ENCODE results near the gene U2AF1. TPM values are rescaled to one million over a fixed set of nuclear protein-coding genes. Genes with fewer than 3 reads are reported as not detected.
A peak's percentile ranks its signal among the peaks of the same experiment; 100 is the strongest.
"Not testable (repeated sequence)": the region's sequence is repeated elsewhere in the genome, so short reads cannot be mapped to it uniquely, and the experiment has no call there.

The U2AF1 gene
- 15.9 and 16.7 TPM in 2 replicates for total RNA-seq

GRCh38 chr21:43106965-43107793, at the start of gene U2AF1:
Gene U2AF1 (minus strand): TSS chr21:43107570. CDS start chr21:43107494, 76 bp downstream.
- peak in 1 of 2 donors; percentile 12 for DNase-seq (ENCODE audit: low read depth in 2 of 2)

GRCh38 chr21:43153601-43154000, 46.2 kb upstream of the U2AF1 start:
- not testable (repeated sequence) for DNase-seq (ENCODE audit: low read depth in 2 of 2)

- not testable (repeated sequence) for DNase-seq (ENCODE audit: low read depth in 2 of 2)
Observed at GRCh38 chr21:43149344-43149743, 42.0 kb upstream of the U2AF1 start.

- not testable (repeated sequence) for DNase-seq (ENCODE audit: low read depth in 2 of 2)
Observed at GRCh38 chr21:43147999-43148398, 40.6 kb upstream of the U2AF1 start.

GRCh38 chr21:43146637-43147036, 39.3 kb upstream of the U2AF1 start:
- not testable (repeated sequence) for DNase-seq (ENCODE audit: low read depth in 2 of 2)

- not testable (repeated sequence) for DNase-seq (ENCODE audit: low read depth in 2 of 2)
Observed at GRCh38 chr21:43141407-43141806, 34.0 kb upstream of the U2AF1 start.

- not testable (repeated sequence) for DNase-seq (ENCODE audit: low read depth in 2 of 2)
Observed at GRCh38 chr21:43138944-43139343, 31.6 kb upstream of the U2AF1 start.

- not testable (repeated sequence) for DNase-seq (ENCODE audit: low read depth in 2 of 2)
Observed at GRCh38 chr21:43134520-43134919, 27.1 kb upstream of the U2AF1 start.

GRCh38 chr21:43130094-43130493, 22.7 kb upstream of the U2AF1 start:
- DNase-seq (ENCODE audit: low read depth in 2 of 2), result not testable (repeated sequence)

- not testable (repeated sequence) for DNase-seq (ENCODE audit: low read depth in 2 of 2)
Observed at GRCh38 chr21:43115956-43116355, 8.6 kb upstream of the U2AF1 start.

GRCh38 chr21:43114483-43114882, 7.1 kb upstream of the U2AF1 start:
- not testable (repeated sequence) for DNase-seq (ENCODE audit: low read depth in 2 of 2)

GRCh38 chr21:43109006-43109405, 1.6 kb upstream of the U2AF1 start:
- not testable (repeated sequence) for DNase-seq (ENCODE audit: low read depth in 2 of 2)

GRCh38 chr21:43108177-43108576, 807 bp upstream of the U2AF1 start:
- not testable (repeated sequence) for DNase-seq (ENCODE audit: low read depth in 2 of 2)

- not testable (repeated sequence) for DNase-seq (ENCODE audit: low read depth in 2 of 2)
Observed at GRCh38 chr21:43107794-43108137, 396 bp upstream of the U2AF1 start.

- not testable (repeated sequence) for DNase-seq (ENCODE audit: low read depth in 2 of 2)
Observed at GRCh38 chr21:43104642-43105041, 2.7 kb downstream of the U2AF1 start.

GRCh38 chr21:43102281-43102680, 5.1 kb downstream of the U2AF1 start:
- DNase-seq (ENCODE audit: low read depth in 2 of 2), result not testable (repeated sequence)

GRCh38 chr21:43101676-43102075, 5.7 kb downstream of the U2AF1 start:
- not testable (repeated sequence) for DNase-seq (ENCODE audit: low read depth in 2 of 2)

- DNase-seq (ENCODE audit: low read depth in 2 of 2), result not testable (repeated sequence)
Observed at GRCh38 chr21:43101000-43101399, 6.4 kb downstream of the U2AF1 start.

GRCh38 chr21:43091979-43092614, 15.3 kb downstream of the U2AF1 start:
- DNase-seq (ENCODE audit: low read depth in 2 of 2), result not testable (repeated sequence)

GRCh38 chr21:43090947-43091346, 16.4 kb downstream of the U2AF1 start:
- not testable (repeated sequence) for DNase-seq (ENCODE audit: low read depth in 2 of 2)

- not testable (repeated sequence) for DNase-seq (ENCODE audit: low read depth in 2 of 2)
Observed at GRCh38 chr21:43089463-43089862, 17.9 kb downstream of the U2AF1 start.

GRCh38 chr21:43082587-43083300, 24.6 kb downstream of the U2AF1 start:
- DNase-seq (ENCODE audit: low read depth in 2 of 2), result not testable (repeated sequence)
